Gastrocnemius medialis (tissue), 4 donors: ENCODE data around the gene DROSHA. TPM values are rescaled to one million over a fixed set of nuclear protein-coding genes. Genes with fewer than 3 reads are reported as not detected.

ENCODE experiments used
- ATAC-seq, 2 donors: fragments of 150-250 bp; one replicate each; pipeline ENCODE4 v1.9.1; 2016
- DNase-seq, 2 donors: peaks; one replicate each; pipeline ENCODE4 v3.0.0-alpha.2; 2019
- H3K27ac ChIP-seq, 4 donors: fragments of 200-600 bp; sonication (generic); 1 replicate in 1 of 4; 2 replicates in 3 of 4; pipeline ENCODE4 v1.5.1; 2016 to 2018; ENCODE audit warnings: mild to moderate bottlenecking in 2 of 4, moderate library complexity in 1 of 4
- H3K27me3 ChIP-seq, 3 donors: fragments of 200-600 bp; sonication (generic) in 2 of 3; 1 replicate in 1 of 3; 2 replicates in 2 of 3; pipeline versions ENCODE4 v1.5.1 to v1.6.0; 2016 to 2019; ENCODE audit warnings: mild to moderate bottlenecking in 1 of 3, moderate library complexity in 1 of 3
- H3K36me3 ChIP-seq, 2 donors: fragments of 200-600 bp; sonication (generic) in 1 of 2; one replicate each; pipeline ENCODE4 v1.5.1; 2017 to 2018
- H3K4me1 ChIP-seq, 2 donors: fragments of 200-600 bp; sonication (generic) in 1 of 2; one replicate each; pipeline ENCODE4 v1.5.1; 2016 to 2017; ENCODE audit warnings: mild to moderate bottlenecking in 2 of 2
- H3K4me3 ChIP-seq, 4 donors: fragments of 200-600 bp; sonication (generic) in 3 of 4; 1 replicate in 1 of 4; 2 replicates in 3 of 4; pipeline ENCODE4 v1.5.1; 2016 to 2019; ENCODE audit warnings: mild to moderate bottlenecking in 2 of 4
- H3K9me3 ChIP-seq, 3 donors: fragments of 200-600 bp; sonication (generic) in 2 of 3; 1 replicate in 1 of 3; 2 replicates in 2 of 3; pipeline ENCODE4 v1.5.1; 2016 to 2019
- CTCF ChIP-seq, 5 experiments: fragments of 450-650 bp in 3 of 5; fragments of 200-600 bp in 2 of 5; sonication (generic) in 2 of 5; IDR thresholded peaks in 4 of 5; conservative IDR thresholded peaks in 1 of 5; 1 replicate in 4 of 5; 2 replicates in 1 of 5; pipeline ENCODE4 v1.5.1; 2016 to 2019; ENCODE audit warnings: antibody characterized with exemption in 5 of 5, mild to moderate bottlenecking in 3 of 5, moderate library complexity in 3 of 5
- POLR2A ChIP-seq, 2 donors: fragments of 450-650 bp; IDR thresholded peaks; one replicate each; pipeline ENCODE4 v1.6.1; 2017; ENCODE audit warnings: antibody characterized with exemption in 2 of 2, mild to moderate bottlenecking in 2 of 2, moderate library complexity in 2 of 2
- in situ Hi-C, 4 donors: fragments of 200-750 bp; cut with MboI; loops; one replicate each; pipeline versions ENCODE4 v1.15.0 to v1.8.0; 2017; ENCODE audit warnings: low sequenced_read_pairs in 4 of 4
- intact Hi-C: fragments of 100-400 bp; cut with DNase I; formaldehyde crosslinking; loops from one replicate; pipeline ENCODE4 v1.15.1; 2023; ENCODE audit warnings: low total_unique reads
- total RNA-seq, 4 donors: library from RNA; depleted of rRNA; stranded (reverse); fragments of >200 nt; gene quantifications; one replicate each; pipeline versions ENCODE4 v1.1.0 to v1.2.3, GENCODE V29; 2016

The DROSHA gene
- total RNA-seq, 4 donors from 2014 or later: 9.2 to 28.8 (median 28.4) TPM

GRCh38 chr5:31378838-31379237 is 153.1 kb downstream of the DROSHA start:
- H3K27ac ChIP-seq: no peak overlapping the region
- no peak for ATAC-seq
- no peak for DNase-seq
- H3K27me3 ChIP-seq: no peaks in the 10 kb centered on the region
- in situ Hi-C loops (no loop called here), intact Hi-C loops (no loop called here)
- no peaks in the 10 kb centered on the region for H3K36me3 ChIP-seq
- no peaks in the 10 kb centered on the region for H3K4me1 ChIP-seq
- no peak overlapping the region for H3K4me3 ChIP-seq
- TF ChIP-seq CTCF (IDR thresholded peaks at IDR 0.05 in 4 of 5, conservative IDR thresholded peaks at IDR 0.05 in 1 of 5) (no peak), POLR2A (IDR thresholded peaks at IDR 0.05) (no peak)
- no peaks in the 10 kb centered on the region for H3K9me3 ChIP-seq

DNA sequence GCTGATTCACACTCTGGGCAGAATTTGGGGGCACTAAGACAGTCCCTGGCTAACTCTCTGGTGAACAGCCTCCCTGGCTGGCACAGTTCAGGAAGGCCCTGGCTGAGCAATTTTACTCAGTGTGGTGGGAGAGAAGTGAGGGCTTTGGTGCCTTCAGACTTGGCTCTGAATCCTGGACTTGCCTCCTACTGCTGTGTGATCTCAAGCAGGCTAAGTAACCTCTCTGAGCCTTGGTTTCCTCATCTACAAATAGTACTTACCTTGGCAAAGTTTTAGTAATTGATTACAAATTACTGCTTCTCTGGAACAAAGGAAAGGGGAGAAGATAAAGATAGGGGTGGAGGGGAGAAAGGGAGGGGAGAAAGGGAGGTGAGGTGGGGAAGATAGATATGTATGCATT is 153.8 kb downstream of the DROSHA start:
- no peak for DNase-seq
- intact Hi-C loops: no loop called here
- no peak for ATAC-seq
- in situ Hi-C loops: no loop called here
- no peak overlapping the region for H3K4me3 ChIP-seq
- no peaks in the 10 kb centered on the region for H3K36me3 ChIP-seq
- H3K9me3 ChIP-seq: no peaks in the 10 kb centered on the region
- H3K27ac ChIP-seq: no peak overlapping the region
- TF ChIP-seq POLR2A (IDR thresholded peaks at IDR 0.05) (no peak), CTCF (IDR thresholded peaks at IDR 0.05 in 4 of 5, conservative IDR thresholded peaks at IDR 0.05 in 1 of 5) (no peak)
- no peaks in the 10 kb centered on the region for H3K4me1 ChIP-seq
- H3K27me3 ChIP-seq: no peaks in the 10 kb centered on the region

DNA sequence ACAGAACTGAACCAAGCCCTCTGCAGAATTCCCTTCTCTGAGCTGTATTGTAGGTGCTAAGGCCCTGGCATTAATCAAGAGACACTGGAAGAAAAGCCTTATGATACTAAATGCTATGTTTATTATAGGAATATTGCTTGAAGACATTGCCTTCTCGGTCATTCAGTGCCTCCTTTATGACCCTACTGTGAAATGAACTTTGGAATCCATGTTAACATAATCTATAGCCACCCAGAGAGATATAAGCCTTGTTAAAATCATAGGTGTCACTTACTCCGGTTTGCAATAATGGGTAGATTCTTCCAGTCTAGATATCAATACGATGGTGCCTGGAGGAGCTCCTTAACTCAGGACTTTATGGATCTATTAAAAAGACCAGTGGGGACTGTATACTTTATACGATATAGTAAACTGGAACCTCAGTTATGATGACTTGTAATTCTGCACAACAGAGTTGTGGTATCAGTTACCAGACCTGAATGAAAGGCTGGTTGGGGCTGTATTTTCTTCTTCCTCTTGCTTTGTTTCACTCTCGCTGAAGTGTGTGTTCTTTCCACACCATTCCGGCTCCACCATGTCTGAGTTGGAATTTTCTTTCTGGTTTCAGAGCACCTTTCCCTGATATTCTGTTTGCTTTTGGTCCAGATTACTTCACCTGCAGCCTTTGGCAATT is 154.5 kb downstream of the DROSHA start:
- no peak for DNase-seq
- in situ Hi-C loops: no loop called here

GRCh38 chr5:31375999-31376720 is 155.7 kb downstream of the DROSHA start:
- Histone ChIP-seq H3K27me3 (no peaks in the 10 kb centered on the region), H3K4me3 (no peak overlapping the region), H3K36me3 (no peaks in the 10 kb centered on the region), H3K27ac (no peak overlapping the region), H3K9me3 (no peaks in the 10 kb centered on the region), H3K4me1 (no peaks in the 10 kb centered on the region)
- intact Hi-C loops (no loop called here), in situ Hi-C loops (no loop called here)
- ATAC-seq (no peak), DNase-seq (no peak)
- no peak for TF ChIP-seq CTCF (IDR thresholded peaks at IDR 0.05 in 4 of 5, conservative IDR thresholded peaks at IDR 0.05 in 1 of 5)
- no peak for TF ChIP-seq POLR2A (IDR thresholded peaks at IDR 0.05)

More for the DNA sequence above, 154.5 kb downstream of the DROSHA start:
- no peaks in the 10 kb centered on the region for H3K9me3 ChIP-seq
- no peak overlapping the region for H3K4me3 ChIP-seq
- no peak for TF ChIP-seq CTCF (IDR thresholded peaks at IDR 0.05 in 4 of 5, conservative IDR thresholded peaks at IDR 0.05 in 1 of 5)
- no peak for TF ChIP-seq POLR2A (IDR thresholded peaks at IDR 0.05)
- H3K27ac ChIP-seq: no peak overlapping the region
- intact Hi-C loops: no loop called here
- no peaks in the 10 kb centered on the region for H3K36me3 ChIP-seq
- no peak for ATAC-seq
- H3K4me1 ChIP-seq: no peaks in the 10 kb centered on the region
- H3K27me3 ChIP-seq: no peaks in the 10 kb centered on the region
